ENCODE results near the gene NAP1L4.

GRCh38 chr11:3018596-3018995 is 26.5 kb upstream of the NAP1L4 start:
- TF ChIP-seq ZNF232 (CRISPR knock-in tag; IDR thresholded peaks at IDR 0.05): no peak
- TF ChIP-seq ZMAT4 (CRISPR knock-in tag; IDR thresholded peaks at IDR 0.05): no peak
- TF ChIP-seq TEAD4 (CRISPR knock-in tag; IDR thresholded peaks at IDR 0.05): no peak
- TF ChIP-seq CBFB (CRISPR knock-in tag; IDR thresholded peaks at IDR 0.05; ENCODE audit: low read depth): no peak
- no peak for TF ChIP-seq USF2 (CRISPR knock-in tag; IDR thresholded peaks at IDR 0.05)
- TF ChIP-seq CTCF (IDR thresholded peaks at IDR 0.05): no peak
- no peak for TF ChIP-seq USF1 (CRISPR knock-in tag; IDR thresholded peaks at IDR 0.05)

All from WTC11 (cell line).